Fibroblast of peridontal ligament (primary cell): ENCODE data around the gene TMEM14C.
A peak's percentile ranks its signal among the peaks of the same experiment; 100 is the strongest.

Experiments used
- DNase-seq: peaks from one replicate; pipeline ENCODE4 v3.0.0-alpha.2; 2010; ENCODE audit errors: extremely low read depth

Gene TMEM14C

DNA sequence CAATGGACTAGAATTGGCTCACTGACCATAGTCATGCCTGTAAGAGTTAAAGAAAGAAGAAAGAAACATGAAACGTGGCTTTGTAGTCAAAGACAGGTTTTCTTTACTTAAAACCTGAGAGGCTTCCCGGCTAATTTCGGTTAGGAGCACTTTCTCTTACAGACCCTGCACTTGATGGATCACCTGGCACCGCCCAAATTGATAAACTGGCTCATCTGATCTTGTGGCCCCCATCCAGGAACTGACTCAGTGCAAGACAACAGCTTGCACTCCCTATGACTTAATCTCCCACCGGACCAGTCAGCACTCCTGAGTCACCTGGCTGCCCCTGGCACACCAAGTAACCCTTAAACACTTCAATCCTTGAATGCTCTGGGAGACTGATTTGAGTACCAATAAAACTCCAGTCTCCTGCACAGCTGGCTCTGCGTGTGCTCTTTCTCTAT is 37.0 kb downstream of the TMEM14C start:
- DNase-seq: peak; percentile 40

DNA sequence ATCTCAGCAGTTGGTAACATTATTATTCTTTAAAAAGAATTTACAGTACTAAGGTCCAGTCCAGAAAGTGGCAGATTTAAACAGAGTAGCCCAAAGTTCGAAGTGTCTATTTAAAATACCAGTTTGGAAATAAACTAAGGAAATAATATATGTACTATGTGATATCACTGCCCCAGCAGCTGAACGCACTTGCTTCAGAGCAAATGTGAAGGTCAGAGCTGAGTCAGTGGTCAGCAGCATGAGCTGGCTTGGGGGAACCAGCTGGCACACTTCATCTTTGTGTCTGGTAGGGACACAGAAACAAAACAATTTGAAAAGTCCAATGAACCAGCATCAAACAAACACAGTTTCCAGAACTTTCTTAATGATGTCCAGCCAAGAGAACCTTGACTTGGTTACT is 40.1 kb downstream of the TMEM14C start:
- peak; percentile 19 for DNase-seq

DNA sequence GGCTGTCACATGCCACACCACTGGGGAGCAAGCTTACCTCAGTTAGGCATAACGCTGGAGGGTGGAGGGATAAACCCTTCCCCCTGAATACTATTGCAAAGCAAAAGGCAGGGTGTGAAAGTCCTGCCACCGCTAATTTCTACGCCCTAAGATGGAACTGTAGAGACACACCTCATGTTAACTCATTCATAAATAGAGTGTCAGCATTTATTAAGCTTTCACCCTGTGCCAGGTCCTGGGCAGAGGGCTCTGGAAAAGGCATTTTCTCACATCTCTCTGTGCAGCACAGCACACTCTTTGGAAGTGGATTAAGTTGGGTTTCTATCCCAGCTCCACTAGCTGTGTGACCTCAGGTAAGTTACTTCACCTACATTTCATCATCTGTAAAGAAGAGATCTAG is 46.5 kb downstream of the TMEM14C start:
- no peak for DNase-seq

DNA sequence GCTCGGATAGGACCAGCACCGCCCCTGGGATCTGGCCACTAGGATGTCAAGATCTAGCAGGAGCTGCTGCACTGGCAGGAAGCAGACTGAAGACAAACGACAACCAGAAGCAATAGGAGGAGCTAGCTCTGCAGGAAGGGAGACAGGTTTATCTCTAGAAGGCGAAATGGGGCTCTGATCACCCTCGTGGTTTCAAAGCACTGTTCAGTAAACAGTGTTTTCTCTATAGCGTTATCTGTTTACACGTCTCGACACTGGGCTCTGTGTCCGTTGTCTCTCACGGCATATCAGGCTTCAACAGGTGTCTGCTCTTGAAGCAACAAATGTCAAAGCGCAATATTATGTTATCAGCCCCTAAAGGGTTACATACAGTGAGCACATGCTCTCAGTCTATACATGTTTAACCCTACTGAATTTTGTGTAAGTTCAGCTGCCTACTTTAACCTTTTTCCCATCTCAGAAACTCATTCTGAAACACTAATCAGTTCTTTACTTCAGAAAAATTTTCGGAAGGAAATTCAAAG is 48.6 kb downstream of the TMEM14C start:
- DNase-seq: no peak

DNA sequence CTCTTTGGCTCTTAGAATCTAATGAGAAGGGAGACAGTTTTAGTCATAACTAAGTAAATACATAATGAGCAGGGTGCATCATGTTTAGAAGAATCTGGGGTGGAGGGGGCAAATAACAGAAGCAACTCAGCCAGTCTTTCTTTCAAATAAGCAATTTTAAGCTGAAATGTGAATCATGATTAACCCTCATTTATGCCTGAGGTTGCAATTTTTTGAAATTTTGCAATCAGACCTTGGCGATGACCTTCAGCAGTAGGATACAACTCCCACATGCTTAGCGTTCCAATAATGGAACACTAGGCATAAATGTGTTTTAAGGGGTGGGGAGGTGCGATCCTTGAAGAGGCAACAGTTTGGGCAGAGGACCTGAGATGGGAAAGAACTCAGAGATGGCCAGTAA is 55.4 kb downstream of the TMEM14C start:
- DNase-seq: no peak

DNA sequence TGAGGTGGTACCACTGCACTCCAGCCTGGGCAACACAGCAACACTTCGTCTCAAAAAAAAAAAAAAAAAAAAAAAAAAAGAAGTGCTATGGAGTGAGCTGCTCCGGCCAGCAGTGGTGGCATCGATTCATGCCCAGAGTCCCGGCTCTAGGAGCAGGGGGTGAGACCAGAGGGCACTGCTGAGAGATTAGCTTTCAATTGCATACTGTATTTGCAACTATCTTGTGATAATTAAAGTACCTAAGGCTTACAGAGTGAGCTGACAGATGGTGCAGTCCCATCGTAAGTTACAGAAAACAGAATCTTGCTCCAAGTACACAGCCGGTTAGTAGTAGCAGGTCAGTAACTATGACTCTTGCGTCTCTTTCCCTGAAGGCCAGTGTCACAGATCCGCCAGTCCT is 56.2 kb downstream of the TMEM14C start:
- no peak for DNase-seq
